Glomerular visceral epithelial cell (primary cell): Measurements from ENCODE around the gene LCN6.
"Not testable (repeated sequence)": the region's sequence is repeated elsewhere in the genome, so short reads cannot be mapped to it uniquely, and the experiment has no call there.

Experiments used
- DNase-seq: peaks from one replicate; pipeline ENCODE4 v3.0.0-alpha.2; 2016; ENCODE audit errors: extremely low spot score

Gene LCN6, protein sequence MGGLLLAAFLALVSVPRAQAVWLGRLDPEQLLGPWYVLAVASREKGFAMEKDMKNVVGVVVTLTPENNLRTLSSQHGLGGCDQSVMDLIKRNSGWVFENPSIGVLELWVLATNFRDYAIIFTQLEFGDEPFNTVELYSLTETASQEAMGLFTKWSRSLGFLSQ

DNA sequence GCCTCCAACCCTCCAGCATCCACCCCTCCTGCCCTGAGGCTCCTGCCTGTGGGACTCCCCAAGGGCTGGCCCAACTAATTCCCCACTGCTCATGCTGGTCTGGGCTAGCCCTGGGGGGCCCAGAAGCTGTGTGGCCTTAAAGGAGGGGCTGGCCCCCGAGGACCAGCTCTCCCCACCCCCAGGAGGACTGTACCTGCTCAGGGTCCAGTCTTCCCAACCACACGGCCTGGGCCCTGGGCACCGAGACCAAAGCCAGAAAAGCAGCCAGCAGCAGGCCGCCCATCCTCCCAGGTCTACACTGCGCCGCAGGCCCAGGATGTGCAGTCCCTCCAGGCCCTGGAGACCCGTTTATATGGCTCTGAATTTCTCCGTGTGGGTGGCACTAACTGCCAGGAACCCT is at the start of gene LCN6:
Gene LCN6 (minus strand): TSS at position 325 of the 400 bp plus-strand sequence. CDS start 42 bp downstream, at position 283.
- no peak for DNase-seq

DNA sequence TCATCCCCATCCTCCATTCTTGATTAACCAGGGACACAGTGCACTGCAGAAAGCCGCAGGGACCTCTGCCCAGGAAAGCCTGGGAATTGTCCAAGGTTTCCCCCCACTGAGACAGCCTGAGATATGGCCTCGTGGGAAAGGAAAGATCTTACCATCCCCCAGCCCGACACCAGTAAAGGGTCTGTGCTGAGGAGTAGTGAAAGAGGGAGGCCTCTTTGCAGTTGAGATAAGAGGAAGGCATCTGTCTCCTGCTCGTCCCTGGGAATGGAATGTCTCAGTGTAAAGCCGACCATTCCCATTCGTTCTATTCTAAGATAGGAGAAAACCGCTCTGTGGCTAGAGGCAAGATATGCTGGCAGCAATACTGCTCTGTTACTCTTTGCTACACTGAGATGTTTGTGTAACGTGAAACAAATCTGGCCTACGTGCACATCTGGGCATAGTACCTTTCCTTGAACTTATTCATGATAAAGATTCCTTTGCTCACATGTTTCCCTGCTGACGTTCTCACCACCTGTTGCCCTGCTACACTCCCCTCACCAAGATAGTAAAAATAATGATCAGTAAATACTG is 48.5 kb upstream of the LCN6 start:
- DNase-seq = not testable (repeated sequence)

DNA sequence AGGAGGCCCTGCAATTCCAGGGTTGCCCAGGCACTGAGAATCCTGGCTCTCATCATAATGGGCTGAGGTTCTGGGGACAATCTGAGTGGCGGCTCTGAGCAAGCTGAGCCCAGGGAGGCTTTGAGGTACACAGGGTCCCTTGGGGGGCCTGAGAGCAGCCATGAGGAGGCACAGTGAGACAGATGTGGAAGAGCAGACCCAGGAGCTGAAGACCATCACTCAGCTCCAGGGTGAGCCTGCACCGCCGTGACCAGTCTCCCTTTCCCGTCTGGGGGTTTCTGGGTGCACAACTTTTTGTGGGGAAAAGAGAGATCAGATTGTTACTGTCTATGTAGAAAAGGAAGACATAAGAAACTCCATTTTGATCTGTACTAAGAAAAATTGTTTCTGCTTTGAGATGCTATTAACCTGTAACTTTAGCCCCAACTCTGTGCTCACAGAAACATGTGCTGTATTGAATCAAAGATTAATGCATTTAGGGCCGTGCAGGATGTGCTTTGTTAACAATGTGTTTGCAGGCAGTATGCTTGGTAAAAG is 48.0 kb upstream of the LCN6 start, which contains the start of gene CCDC183:
Gene CCDC183 (plus strand): TSS at position 101 of the 537 bp plus-strand sequence. CDS start 60 bp downstream, at position 161.
- DNase-seq = no peak

DNA sequence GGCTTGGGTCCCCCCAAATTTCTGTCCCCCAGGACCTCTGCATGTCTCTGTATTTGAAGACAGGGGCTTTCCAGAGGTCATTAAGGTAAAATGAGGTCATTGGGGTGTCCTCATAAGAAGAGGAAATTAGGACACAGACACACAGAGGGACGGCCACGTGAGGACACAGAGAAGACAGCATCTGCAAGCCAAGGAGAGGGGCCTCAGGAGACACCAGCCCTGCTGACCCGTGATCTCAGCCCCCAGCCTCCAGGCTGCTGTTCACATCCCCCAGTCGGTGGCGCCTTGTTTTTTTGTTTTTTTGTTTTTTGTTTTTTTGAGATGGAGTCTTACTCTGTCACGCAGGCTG is 46.6 kb upstream of the LCN6 start:
- no peak for DNase-seq

DNA sequence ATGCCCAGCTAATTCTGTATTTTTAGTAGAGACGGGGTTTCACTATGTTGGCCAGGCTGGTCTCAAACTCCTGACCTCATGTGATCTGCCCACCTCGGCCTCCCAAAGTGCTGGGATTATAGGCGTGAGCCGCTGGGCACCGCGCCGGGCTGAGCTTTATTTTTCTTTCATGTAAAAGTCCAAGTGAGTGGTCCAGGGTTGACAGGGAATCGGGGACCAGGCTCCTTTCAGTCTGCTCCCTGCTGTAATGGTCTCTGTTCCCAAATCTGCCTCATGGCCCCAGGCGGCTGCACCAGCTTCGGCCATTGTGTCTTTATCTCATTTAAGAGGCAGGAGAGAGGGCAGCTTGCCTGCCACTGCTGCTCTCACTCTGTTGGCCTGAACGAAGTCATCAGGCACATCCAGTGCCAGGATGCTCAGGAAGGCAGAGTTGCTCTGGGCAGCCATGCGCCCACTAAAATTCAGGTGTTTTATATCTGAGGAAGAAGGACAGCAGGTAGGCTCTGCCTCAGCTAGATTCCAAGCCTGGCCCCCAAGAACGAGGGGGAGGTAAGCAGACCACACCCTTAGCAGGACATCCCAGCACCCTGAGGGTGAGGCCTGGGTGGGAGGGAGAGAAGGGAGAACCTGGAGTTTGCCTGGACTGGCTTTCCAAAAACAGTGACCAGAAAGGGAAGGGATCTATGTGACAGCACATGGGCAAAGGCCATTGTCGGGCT is 46.1 kb upstream of the LCN6 start:
- DNase-seq = no peak

DNA sequence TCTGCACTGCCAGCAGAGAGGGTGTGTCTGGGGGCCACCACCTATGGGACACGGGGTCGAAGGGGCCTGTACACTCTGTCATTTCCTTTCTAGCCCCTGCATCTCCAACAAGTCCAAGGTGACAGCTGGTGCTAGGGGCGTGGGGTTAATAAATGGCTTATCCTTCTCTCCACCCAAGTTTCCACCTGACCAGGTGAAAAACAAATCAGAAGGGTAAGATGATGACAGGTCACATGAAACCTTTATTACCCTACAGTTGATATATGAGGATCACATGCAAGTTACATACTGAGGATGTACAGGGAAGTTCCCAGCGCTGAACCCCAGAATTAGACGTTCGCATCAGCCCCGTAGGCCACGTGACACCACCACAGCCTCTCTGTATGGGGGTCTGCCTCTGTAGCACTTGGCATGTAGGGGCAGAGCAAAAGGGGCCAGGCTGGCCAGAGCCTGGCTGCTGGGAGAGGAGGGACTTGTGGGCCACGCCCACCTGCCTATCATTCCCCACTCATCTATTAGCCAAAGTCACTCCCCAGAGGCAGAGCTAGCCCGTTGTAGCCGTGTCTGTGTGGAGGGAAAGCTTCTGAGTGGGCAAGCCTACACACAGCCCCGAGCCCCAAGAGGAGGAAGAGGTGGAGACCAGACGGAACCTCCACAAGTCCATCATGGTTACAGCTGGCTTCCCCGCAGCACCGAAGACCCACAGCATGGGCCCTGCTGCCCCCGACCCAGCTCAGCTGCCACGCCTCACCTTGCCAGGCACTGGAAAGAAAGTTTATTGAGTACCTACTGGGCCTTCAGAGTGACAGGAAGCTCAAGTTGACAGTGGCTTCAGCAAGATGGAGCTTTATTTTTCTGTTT is 45.0 kb upstream of the LCN6 start:
- DNase-seq = no peak

DNA sequence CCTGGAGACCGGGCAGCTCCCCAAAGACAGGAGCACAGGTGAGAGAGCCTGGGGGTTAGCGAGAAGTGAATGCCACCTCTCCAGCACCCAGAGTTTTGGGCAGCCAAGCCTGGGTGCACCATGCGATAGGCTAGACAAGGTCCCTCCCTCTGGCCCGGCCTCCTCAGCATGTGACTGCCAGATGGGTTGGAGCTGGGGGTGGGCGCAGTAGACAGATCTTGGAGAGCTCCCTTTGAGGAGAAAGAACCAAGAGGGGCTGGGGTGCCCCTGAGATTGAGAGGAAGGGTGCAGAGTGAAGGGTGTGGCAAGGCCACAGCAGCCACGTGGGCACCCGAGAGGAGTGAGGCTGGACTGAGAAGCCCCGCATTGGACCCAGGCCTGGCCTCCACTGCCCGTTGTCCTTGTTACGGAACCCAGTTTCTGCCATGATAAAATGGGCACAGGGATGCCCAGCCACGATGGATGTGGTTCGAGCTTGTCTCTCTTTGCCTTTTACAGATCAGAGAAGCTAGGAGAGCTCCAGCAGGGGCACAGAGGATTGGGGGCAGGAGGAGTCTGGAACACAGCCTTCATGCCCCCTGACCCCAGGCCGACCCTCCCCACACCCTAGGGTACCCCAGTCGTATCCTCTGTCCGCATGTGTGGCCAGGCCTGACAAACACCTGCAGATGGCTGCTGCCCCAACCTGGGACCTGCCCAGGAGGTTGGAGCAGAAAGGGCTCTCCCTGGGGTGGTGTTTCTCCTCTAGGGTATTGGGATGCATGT is 44.2 kb upstream of the LCN6 start:
- no peak for DNase-seq

DNA sequence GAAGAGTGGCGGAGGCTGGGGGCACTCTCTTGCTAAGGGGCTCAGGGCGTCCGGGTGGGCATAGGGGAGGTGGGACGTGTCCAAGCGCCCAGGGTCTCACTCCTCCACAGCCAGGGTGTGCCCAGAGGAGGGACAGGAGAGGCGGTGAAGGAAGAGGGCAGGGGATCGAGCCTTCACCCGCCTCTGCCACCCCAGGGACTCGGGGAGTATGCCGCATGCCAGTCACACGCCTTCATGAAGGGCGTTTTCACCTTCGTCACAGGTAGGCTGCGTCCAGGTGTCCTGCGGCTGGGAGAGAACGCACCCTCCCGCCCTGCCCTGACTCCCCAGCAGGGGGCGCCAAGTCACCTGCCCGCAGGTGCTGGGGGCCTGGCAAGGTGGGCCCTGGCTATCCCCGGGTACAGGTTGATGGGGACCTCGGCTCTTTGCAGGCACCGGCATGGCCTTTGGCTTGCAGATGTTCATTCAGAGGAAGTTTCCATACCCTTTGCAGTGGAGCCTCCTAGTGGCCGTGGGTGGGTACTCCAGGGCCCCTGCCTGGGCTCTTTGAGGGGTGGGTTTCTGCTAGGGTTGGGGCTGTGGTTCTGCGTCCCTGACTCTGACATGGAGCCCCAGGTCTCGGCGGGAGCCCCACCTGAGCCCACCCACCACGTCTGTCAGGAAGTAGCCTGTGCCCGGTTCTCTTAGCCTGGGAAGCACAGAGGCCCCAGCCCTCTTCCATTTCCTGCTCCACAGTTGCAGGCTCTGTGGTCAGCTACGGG is 43.4 kb upstream of the LCN6 start:
- DNase-seq = peak; percentile 52

DNA sequence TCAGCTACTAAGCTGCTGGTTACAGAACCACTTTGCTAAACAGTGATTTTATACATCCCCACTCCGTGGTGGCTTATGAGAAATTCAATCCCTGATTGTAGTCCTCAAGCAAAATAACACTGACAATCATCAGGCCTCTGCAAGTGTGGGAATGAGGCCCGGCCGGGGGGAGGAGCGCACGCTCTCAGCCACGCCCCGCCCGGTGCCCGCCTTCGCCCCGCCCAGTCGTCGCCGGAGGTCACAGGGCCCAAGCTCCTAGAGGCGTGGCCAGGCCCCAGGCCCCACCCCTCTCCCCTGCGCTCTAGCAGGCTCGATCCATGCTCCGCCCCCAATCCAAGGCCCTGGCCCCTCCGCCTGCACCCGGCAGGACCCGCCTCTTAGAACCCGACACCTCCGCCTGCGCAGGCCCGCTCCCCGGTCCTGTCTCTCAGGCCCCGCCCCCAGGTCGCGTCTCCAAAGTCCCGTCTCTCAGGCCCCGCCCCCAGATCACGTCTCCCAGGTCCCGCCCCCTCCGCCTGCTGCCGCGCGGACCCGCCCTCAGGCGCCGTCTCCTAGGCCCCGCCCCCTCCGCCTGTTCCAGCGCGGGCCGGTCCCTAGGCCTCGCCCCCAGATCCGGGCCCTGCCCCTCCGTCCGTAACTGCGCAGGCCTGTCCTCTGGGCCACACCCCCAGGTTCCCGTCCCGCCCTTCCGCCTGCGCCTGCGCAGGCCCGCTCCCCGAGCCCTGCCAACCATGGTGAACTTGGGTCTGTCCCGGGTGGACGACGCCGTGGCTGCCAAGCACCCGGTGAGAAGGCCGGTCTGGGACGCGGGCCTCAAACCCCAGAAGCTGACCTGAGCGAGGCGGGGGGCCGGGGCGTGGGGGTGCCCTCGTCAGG is 42.6 kb upstream of the LCN6 start, which contains the start of gene TMEM141:
Gene TMEM141 (plus strand): TSS at position 705 of the 876 bp plus-strand sequence. CDS start 27 bp downstream, at position 732.
- peak; percentile 100 for DNase-seq

DNA sequence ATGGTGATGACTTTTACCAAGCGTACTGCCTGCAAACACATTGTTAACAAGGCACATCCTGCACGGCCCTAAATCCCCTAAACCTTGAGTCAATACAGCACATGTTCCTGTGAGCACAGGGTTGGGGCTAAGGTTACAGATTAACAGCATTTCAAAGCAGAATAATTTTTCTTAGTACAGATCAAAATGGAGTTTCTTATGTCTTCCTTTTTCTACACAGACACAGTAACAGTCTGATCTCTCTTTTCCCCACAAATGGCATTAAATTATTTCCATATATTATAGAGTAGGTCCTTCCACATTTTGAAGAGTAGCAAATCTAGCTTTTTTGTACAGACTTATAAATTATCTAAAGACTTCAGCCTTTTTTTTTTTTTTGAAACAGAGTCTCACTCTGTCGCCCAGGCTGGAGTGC is 41.2 kb upstream of the LCN6 start:
- DNase-seq = no peak

DNA sequence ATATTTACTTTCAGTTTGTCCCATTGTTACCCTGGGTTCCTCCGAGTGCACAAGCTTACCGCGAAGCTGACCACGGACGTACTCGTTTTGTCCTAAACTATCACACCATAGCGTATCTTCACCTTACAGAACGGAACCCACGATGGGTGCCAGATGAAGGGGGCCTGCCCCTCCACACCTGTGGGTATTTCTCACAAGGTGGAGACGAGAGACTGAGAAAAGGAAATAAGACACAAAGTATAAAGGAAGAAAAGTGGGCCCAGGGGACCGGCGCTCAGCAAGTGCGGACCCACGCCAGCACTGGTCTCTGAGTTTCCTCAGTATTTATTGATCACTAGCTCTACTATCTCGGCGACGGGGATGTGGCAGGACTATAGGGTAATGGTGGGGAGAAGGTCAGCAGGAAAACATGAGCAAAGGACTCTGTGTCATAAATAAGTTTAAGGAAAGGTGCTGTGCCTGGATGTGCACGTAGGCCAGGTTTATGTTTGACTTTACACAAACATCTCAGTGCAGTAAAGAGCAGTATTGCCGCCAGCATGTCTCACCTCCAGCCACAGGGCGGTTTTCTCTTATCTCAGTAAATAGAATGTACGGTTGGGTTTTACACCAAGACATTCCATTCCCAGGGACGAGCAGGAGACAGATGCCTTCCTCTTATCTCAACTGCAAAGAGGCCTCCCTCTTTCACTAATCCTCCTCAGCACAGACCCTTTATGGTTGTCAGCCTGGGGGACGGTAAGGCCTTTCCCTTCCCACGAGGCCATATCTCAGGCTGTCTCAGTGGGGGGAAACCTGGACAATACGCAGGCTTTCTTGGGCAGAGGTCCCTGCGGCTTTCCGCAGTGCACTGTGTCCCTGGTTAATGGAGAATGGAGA is 40.6 kb upstream of the LCN6 start:
- DNase-seq = not testable (repeated sequence)

DNA sequence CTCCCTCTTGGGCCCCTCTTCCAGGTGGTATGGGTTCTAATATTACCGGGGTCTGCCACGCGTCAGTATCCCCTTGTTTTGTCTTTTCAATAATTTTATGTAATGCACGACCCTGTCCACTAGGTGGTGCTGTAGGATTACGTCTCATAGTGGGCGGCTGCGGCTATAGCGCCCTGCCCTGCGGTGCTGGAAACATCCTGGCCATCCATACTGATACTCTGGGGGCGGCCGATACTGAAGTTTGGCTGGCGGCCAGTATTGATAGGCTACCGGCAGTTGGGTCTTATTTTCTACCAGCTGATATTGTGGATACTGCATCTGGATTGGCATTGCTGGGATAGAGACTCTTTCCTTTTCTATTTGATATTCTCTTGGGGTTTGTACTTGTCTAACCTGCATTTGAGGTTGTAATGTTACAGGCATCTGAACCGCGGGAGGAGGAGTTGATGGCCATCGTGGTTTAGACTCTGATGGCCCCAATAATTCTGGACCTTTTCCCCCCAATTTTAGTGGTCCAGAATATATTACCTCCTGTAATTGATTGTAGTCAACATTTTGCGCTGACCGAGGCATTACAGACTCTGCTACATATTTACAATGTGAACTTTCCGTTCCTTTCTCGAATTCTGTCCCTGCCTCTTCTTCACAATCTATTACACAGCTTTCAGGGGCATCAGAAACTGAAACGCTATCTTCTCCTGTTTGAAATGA is 39.5 kb upstream of the LCN6 start:
- DNase-seq = peak; percentile 69

DNA sequence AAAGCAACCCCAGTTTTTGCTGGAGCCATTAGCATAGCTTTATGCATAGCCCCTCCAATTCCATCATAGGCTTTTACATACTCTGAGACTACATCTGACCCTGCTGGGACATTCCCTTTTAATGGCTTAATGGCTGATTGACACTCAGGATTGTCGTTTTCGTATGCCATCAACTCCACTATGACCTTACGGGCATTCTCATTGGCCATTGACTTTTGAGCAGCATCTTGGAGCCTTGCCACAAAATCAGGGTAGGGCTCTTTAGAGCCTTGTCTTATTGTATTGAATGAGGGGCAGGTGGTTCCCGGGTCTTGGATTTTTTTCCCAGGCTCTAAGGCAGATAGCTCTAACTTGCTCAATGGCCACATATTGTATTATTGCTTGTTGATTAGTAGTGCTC is 38.7 kb upstream of the LCN6 start:
- DNase-seq = not testable (repeated sequence)

DNA sequence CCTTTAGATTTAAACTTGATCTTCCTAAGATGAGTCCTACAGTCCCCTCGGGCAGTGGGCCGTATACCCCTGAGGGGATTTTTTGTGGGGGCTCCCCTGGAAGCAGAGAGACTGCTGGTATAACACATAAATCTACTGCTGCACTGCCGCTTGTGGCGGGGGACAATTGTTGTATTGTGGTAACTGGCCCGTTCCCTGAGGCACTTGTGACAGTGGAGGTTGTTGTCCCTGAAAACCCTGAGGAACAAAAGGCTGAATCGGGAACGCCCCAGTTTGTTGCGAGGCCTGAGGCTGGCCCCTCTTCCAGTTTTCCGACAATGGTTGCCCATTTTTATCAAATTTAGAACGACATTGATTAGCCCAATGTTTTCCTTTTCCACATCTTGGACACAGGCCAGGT is 38.1 kb upstream of the LCN6 start:
- no peak for DNase-seq

DNA sequence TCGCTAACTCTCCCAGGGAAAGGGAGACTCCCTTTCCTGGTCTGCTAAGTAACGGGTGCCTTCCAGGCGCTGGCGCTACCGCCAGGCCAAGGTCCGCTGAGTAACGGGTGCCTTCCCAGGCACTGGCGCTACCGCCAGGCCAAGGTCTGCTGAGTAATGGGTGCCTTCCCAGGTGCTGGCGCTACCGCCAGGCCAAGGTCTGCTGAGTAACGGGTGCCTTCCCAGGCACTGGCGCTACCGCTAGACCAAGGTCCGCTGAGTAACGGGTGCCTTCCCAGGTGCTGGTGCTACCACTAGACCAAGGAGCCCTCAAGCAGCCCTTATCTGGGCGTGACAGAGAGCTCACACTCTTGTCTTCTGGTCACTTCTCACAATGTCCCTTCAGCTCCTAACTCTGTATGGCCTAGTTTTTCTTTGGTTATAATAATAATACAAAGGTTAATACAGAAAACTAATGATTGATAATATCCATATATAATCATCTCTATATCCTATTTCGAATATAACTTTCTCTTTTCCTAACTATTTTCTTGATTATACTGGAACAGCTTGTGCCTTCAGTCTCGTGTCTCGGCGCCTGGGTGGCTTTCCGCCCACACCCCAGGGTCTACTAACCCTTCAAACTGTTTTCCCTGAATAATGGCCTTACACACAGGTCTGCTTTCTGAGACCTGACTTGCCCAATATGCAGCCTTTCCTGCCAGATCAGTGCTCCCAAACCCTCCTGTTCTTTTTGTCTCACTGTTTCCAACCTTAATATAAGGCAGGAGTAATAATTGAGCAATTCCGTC is 37.4 kb upstream of the LCN6 start:
- not testable (repeated sequence) for DNase-seq

DNA sequence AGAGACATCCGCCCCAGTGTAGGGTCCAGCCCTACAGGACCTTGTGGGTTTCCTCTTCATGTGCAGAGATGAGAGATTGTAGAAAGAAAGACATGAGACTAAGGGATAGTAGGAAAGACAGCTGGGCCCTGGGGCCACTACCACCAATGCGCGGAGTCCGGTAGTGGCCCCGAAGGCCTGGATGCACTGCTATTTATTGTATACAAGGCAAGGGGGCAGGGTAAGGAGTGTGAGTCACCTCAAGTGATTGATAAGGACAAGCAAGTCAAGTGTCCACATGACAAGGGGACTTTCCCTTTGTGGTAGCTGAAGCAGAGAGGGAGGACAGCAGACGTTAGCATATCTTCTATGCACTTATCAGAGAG is 36.7 kb upstream of the LCN6 start:
- no peak for DNase-seq
